ENCODE measurements around the gene MOGAT3.

GRCh38 chr7:101186844-101187428, 13.9 kb downstream of the MOGAT3 start:
- TF ChIP-seq POLR2A (IDR thresholded peaks at IDR 0.05): no peak
- TF ChIP-seq CTCF (IDR thresholded peaks at IDR 0.05): no peak
- no peak for TF ChIP-seq POLR2AphosphoS5 (IDR thresholded peaks at IDR 0.05)

All from gastroesophageal sphincter (tissue), 3 donors.